RWPE2 (cell line): ENCODE results near the gene SLC45A3.

Experiments used
- ATAC-seq: fragments of 200-7000 bp; cut with Tn5 transposase; 3 replicates; pipeline ENCODE4 v1.9.1; 2021; ENCODE audit warnings: low read depth
- DNase-seq: peaks from one replicate; pipeline ENCODE4 v3.0.0-alpha.2; 2020; ENCODE audit warnings: low spot score
- H3K27ac ChIP-seq: fragments of 450-650 bp; 2 replicates; pipeline ENCODE4 v1.5.1; 2017; ENCODE audit warnings: mild to moderate bottlenecking; ENCODE audit not compliant: poor library complexity, severe bottlenecking
- H3K27me3 ChIP-seq: fragments of 250-450 bp; sonication (Bioruptor Pico); 2 replicates; pipeline ENCODE4 v1.5.1; 2021; ENCODE audit warnings: mild to moderate bottlenecking, moderate library complexity; ENCODE audit not compliant: insufficient read depth, poor library complexity, severe bottlenecking
- H3K36me3 ChIP-seq: fragments of 250-450 bp; sonication (Bioruptor Pico); 2 replicates; pipeline ENCODE4 v1.5.1; 2020; ENCODE audit warnings: low read depth, mild to moderate bottlenecking, moderate library complexity
- H3K4me1 ChIP-seq: fragments of 250-450 bp; sonication (Bioruptor Pico); 2 replicates; pipeline ENCODE4 v1.5.1; 2021; ENCODE audit warnings: mild to moderate bottlenecking, moderate library complexity; ENCODE audit not compliant: insufficient read depth, poor library complexity, severe bottlenecking
- H3K4me3 ChIP-seq: fragments of 250-450 bp; sonication (Bioruptor Pico); 2 replicates; pipeline ENCODE4 v1.5.1; 2021; ENCODE audit warnings: mild to moderate bottlenecking, moderate library complexity; ENCODE audit not compliant: severe bottlenecking
- H3K9me3 ChIP-seq: fragments of 250-450 bp; sonication (Bioruptor Pico); 2 replicates; pipeline ENCODE4 v1.5.1; 2021; ENCODE audit warnings: mild to moderate bottlenecking, moderate library complexity; ENCODE audit not compliant: severe bottlenecking
- CTCF ChIP-seq: fragments of 450-650 bp; IDR thresholded peaks from one replicate; pipeline ENCODE4 v1.5.1; 2017; ENCODE audit warnings: mild to moderate bottlenecking, moderate library complexity; ENCODE audit not compliant: poor library complexity, severe bottlenecking

The SLC45A3 gene

GRCh38 chr1:205612556-205612955, 67.8 kb downstream of the SLC45A3 start:
- H3K27ac ChIP-seq, result no peak overlapping the region
- DNase-seq, result no peak
- no peaks in the 10 kb centered on the region for H3K9me3 ChIP-seq
- no peak overlapping the region for H3K4me3 ChIP-seq
- no peak for TF ChIP-seq CTCF
- ATAC-seq, result no peak
- H3K4me1 ChIP-seq, result peaks cover 8% of the 10 kb centered on the region
- H3K36me3 ChIP-seq, result peaks cover 66% of the 10 kb centered on the region
- no peaks in the 10 kb centered on the region for H3K27me3 ChIP-seq

GRCh38 chr1:205612104-205612503, 68.2 kb downstream of the SLC45A3 start:
- Histone ChIP-seq H3K27me3 (no peaks in the 10 kb centered on the region), H3K4me1 (peaks cover 8% of the 10 kb centered on the region), H3K9me3 (no peaks in the 10 kb centered on the region), H3K36me3 (peaks cover 61% of the 10 kb centered on the region), H3K27ac (no peak overlapping the region), H3K4me3 (no peak overlapping the region)
- ATAC-seq (no peak), DNase-seq (no peak)
- no peak for TF ChIP-seq CTCF

GRCh38 chr1:205610901-205611466, 69.3 kb downstream of the SLC45A3 start:
- Histone ChIP-seq H3K4me1 (peaks cover 8% of the 10 kb centered on the region), H3K36me3 (peaks cover 50% of the 10 kb centered on the region), H3K4me3 (no peak overlapping the region), H3K9me3 (no peaks in the 10 kb centered on the region), H3K27ac (peak overlapping the region; percentile 7), H3K27me3 (no peaks in the 10 kb centered on the region)
- no peak for TF ChIP-seq CTCF
- ATAC-seq (no peak), DNase-seq (no peak)

- no peak overlapping the region for H3K4me3 ChIP-seq
- DNase-seq (no peak), ATAC-seq (peak; percentile 46; the same call in 2 of the 3 replicates)
- H3K9me3 ChIP-seq, result no peaks in the 10 kb centered on the region
- no peak overlapping the region for H3K27ac ChIP-seq
- peaks cover 8% of the 10 kb centered on the region for H3K4me1 ChIP-seq
- no peak for TF ChIP-seq CTCF
- H3K36me3 ChIP-seq, result peaks cover 44% of the 10 kb centered on the region
- H3K27me3 ChIP-seq, result no peaks in the 10 kb centered on the region
Measured at GRCh38 chr1:205610036-205610435, 70.3 kb downstream of the SLC45A3 start.
